Measurements from ENCODE around the gene OR10A5.
"Not testable (repeated sequence)": the region's sequence is repeated elsewhere in the genome, so short reads cannot be mapped to it uniquely, and the experiment has no call there.

The OR10A5 gene

DNA sequence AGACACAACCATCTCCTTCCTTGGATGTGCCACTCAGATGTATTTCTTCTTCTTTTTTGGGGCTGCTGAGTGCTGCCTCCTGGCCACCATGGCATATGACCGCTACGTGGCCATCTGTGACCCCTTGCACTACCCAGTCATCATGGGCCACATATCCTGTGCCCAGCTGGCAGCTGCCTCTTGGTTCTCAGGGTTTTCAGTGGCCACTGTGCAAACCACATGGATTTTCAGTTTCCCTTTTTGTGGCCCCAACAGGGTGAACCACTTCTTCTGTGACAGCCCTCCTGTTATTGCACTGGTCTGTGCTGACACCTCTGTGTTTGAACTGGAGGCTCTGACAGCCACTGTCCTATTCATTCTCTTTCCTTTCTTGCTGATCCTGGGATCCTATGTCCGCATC, 31.4 kb downstream of the OR10A5 start:
- DNase-seq = no peak

DNA sequence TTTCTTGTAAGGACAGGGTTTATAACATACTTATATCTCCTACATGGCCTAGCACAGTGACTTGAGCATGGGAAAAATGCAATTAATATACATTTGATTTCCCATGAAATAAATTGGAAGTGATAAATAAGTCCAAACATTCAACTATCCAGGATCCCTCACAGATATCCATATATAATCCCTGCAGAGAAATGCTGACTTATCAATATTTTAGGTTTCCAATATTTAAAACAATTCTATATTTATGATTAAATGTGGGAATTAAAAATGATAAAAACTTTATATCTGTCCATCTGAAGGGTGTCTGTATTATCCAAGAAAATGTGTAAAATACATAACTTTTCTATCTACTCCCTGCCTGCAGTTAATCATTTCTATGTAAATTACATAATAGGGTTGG, 37.3 kb downstream of the OR10A5 start:
- no peak for DNase-seq

DNA sequence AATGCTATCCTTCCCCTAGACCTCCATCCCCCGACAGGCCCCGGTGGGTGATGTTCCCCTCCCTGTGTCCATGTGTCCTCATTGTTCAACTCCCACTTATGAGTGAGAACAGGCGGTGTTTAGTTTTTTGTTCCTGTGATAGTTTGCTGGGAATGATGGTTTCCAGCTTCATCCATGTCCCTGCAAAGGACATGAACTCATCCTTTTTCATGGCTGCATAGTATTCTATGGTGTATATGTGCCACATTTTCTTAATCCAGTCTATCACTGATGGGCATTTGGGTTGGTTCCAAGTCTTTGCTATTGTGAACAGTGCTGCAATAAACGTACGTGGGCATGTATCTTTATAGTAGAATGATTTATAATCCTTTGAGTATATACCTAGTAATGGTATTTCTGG, 42.2 kb downstream of the OR10A5 start:
- not testable (repeated sequence) for DNase-seq

DNA sequence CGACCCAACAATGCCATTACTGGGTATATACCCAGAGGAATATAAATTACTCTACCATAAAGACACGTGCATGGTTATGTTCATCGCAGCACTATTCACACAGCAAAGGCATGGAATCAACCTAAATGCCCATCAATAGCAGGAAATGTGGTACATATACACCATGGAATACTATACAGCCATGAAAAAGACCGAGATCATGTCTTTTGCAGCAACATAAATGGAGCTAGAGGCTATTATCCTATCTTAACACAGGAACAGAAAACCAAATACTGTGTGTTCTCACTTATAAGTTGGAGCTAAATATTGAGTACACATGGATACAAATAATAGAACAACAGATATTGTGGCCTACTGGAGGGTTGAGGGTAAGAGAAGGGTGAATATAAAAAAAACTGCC, 43.3 kb downstream of the OR10A5 start:
- DNase-seq = no peak

DNA sequence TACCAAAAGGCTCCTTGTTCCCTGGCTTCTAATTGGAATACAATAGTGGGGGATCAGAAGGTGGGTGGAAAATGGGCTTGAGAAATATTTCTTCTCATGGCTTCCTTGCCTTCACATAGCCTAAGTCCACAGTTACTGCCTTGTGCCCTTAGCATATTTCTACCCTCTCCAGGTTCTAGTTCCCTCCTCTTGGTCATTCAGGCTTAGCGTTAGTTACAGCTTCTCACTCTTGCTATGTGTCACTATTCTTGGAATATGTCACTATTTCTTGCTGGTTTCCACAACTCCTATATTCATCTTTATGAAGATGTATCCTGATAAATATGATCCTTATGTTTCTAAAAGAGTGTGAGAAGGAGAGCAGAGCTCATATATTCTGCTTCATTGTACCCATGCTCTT, 44.4 kb downstream of the OR10A5 start:
- no peak for DNase-seq

DNA sequence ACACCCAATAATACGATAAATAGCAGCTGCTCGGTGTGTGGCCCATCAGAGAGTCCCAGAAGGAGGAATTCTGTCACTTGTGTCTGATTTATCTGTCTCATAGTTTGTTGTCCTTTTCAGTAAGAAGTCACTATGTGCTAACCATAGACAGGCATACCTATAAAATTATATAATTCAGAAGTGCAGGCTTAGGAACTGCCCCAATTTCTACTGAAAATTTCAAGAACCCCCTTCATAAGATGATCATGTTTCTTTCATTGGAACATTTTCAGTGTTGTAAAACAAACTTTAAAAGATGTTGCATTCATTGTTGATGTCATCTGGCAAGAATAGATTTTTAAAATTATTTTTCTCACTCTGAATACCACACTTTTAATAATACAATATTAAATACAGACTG, 46.9 kb downstream of the OR10A5 start, which contains the start of gene OR2D2:
OR2D2 (minus strand) TSS at position 101 of the 400 bp plus-strand sequence; CDS start at position 101, 0 bp downstream.
- DNase-seq = no peak

DNA sequence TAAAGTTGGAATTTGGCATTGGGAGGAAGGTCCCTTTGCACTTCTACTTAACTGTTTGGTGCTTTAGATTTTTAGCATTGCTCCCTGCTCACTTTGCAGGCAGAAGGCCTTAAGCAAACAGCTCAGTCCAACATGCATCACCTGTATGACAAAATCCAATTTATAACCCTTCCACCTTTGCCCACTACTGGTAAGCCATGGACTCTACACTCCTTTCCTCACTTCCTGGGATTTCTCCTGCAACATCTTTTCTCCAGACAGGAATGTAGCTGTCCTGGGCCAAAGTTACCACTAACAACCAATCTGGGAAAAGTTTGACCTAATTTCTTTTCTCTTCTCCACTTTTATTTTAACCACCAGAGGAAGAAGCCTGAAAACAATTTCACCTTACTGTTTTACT, 48.6 kb downstream of the OR10A5 start:
- DNase-seq = no peak

DNA sequence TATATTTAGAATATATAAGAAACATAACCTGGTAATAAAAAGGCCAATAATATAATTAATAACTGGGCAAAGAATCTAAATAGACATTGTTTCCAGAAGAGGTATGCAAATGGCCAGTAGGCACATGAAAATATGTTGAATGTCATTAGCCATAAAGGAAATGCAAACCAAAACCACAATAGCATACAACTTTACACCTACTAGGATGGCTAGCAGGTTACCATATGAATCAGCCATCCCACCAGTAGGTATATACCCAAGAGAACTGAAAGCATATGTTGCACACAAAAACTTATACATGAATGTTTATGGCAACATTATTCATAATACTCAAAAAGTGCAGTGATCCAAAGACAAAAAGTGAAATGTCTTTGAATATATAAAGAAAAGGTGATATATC, 49.5 kb downstream of the OR10A5 start:
- no peak for DNase-seq
